GM23338 (cell line): ENCODE results near the gene SMU1. TPM values are rescaled to one million over a fixed set of nuclear protein-coding genes. Genes with fewer than 3 reads are reported as not detected.

ENCODE experiments used
- ATAC-seq: fragments of 200-7000 bp; cut with Tn5 transposase; 3 replicates; pipeline ENCODE4 v1.9.1; 2020
- DNase-seq: peaks from one replicate; pipeline ENCODE4 v3.0.0-alpha.2; 2015; ENCODE audit warnings: low spot score
- H2AFZ ChIP-seq: fragments of 200-600 bp; sonication (generic); 2 replicates; pipeline ENCODE4 v1.8.0; 2016; ENCODE audit warnings: antibody characterized with exemption, mild to moderate bottlenecking, moderate library complexity
- H3F3A ChIP-seq: fragments of 200-600 bp; sonication (generic); replicated peaks from 2 replicates; pipeline ENCODE4 v1.8.0; 2017; ENCODE audit warnings: antibody characterized with exemption, mixed run types, low read depth
- H3K27ac ChIP-seq: fragments of 200-600 bp; sonication (generic); 2 replicates; pipeline ENCODE4 v1.6.1; 2016; ENCODE audit warnings: low read depth
- H3K27me3 ChIP-seq: fragments of 200-600 bp; sonication (generic); 2 replicates; pipeline ENCODE4 v1.8.0; 2016; ENCODE audit warnings: mild to moderate bottlenecking, mixed run types, moderate library complexity; ENCODE audit not compliant: insufficient read depth
- H3K36me3 ChIP-seq: fragments of 200-600 bp; sonication (generic); 2 replicates; pipeline ENCODE4 v1.8.0; 2016; ENCODE audit warnings: mild to moderate bottlenecking; ENCODE audit not compliant: insufficient read depth
- H3K4me1 ChIP-seq: fragments of 200-600 bp; sonication (generic); 2 replicates; pipeline ENCODE4 v1.8.0; 2016; ENCODE audit warnings: mild to moderate bottlenecking, moderate library complexity; ENCODE audit not compliant: insufficient read depth
- H3K4me2 ChIP-seq: fragments of 200-600 bp; sonication (generic); 2 replicates; pipeline ENCODE4 v1.7.1; 2017; ENCODE audit warnings: mixed run types
- H3K4me3 ChIP-seq: fragments of 200-600 bp; sonication (generic); 2 replicates; pipeline ENCODE4 v1.6.1; 2016; ENCODE audit warnings: mixed run types
- H3K79me2 ChIP-seq: fragments of 200-600 bp; sonication (generic); replicated peaks from 2 replicates; pipeline ENCODE4 v1.8.0; 2017; ENCODE audit warnings: mild to moderate bottlenecking; ENCODE audit not compliant: insufficient read depth
- H3K9me2 ChIP-seq: fragments of 200-600 bp; sonication (generic); 2 replicates; pipeline ENCODE4 v1.8.0; 2017; ENCODE audit not compliant: insufficient read depth
- H4K20me1 ChIP-seq: fragments of 200-600 bp; sonication (generic); replicated peaks from 2 replicates; pipeline ENCODE4 v1.8.0; 2017; ENCODE audit warnings: mild to moderate bottlenecking; ENCODE audit not compliant: insufficient read depth
- H3K27ac Mint-ChIP-seq: 2 replicates; pipeline ENCODE4 v1.8.0; 2020; ENCODE audit warnings: inconsistent platforms, mild to moderate bottlenecking, moderate library complexity, mixed read lengths
- H3K27me3 Mint-ChIP-seq: 3 replicates; pipeline ENCODE4 v1.8.0; 2022; ENCODE audit warnings: low read depth, mild to moderate bottlenecking, moderate library complexity, mixed read lengths, inconsistent platforms; ENCODE audit not compliant: insufficient read depth, poor library complexity
- H3K36me3 Mint-ChIP-seq: 3 replicates; pipeline ENCODE4 v1.8.0; 2021; ENCODE audit warnings: low read depth, mild to moderate bottlenecking, inconsistent platforms, moderate library complexity, mixed read lengths
- H3K4me1 Mint-ChIP-seq: 3 replicates; pipeline ENCODE4 v1.8.0; 2020; ENCODE audit warnings: mild to moderate bottlenecking, inconsistent platforms, mixed read lengths
- H3K4me3 Mint-ChIP-seq: 3 replicates; pipeline ENCODE4 v1.8.0; 2021; ENCODE audit warnings: moderate library complexity, mild to moderate bottlenecking, inconsistent platforms, mixed read lengths
- H3K9me3 Mint-ChIP-seq: 3 replicates; pipeline ENCODE4 v1.8.0; 2020; ENCODE audit warnings: moderate library complexity, mild to moderate bottlenecking, inconsistent platforms, mixed read lengths
- CREB1 ChIP-seq: fragments of 250-450 bp; sonication (Bioruptor Pico); IDR thresholded peaks from 2 replicates; pipeline ENCODE4 v1.5.0; 2020; ENCODE audit warnings: low read depth, mild to moderate bottlenecking, moderate library complexity
- CTCF ChIP-seq, 2 experiments: fragments of 200-600 bp in 1 of 2; sonication (generic) in 1 of 2; conservative IDR thresholded peaks; 2 replicates each; pipeline versions ENCODE4 v1.5.1 to v1.6.1; 2016 to 2017; ENCODE audit warnings: antibody characterized with exemption in 2 of 2, low read depth in 2 of 2, mild to moderate bottlenecking in 2 of 2, moderate library complexity in 1 of 2
- ETS1 ChIP-seq: IDR thresholded peaks from 2 replicates; pipeline ENCODE4 v1.6.1; 2016; ENCODE audit warnings: antibody characterized with exemption
- EZH2 ChIP-seq: fragments of 200-600 bp; sonication (generic); IDR thresholded peaks from one replicate; pipeline ENCODE4 v1.8.0; 2017; ENCODE audit warnings: antibody characterized with exemption, mild to moderate bottlenecking, low read depth; ENCODE audit not compliant: unreplicated experiment
- EZH2phosphoT487 ChIP-seq: fragments of 200-600 bp; sonication (generic); IDR thresholded peaks from one replicate; pipeline ENCODE4 v1.8.1; 2018; ENCODE audit warnings: antibody characterized with exemption; ENCODE audit not compliant: unreplicated experiment
- JUNB ChIP-seq: IDR thresholded peaks from one replicate; pipeline ENCODE4 v1.6.1; 2016; ENCODE audit warnings: antibody characterized with exemption; ENCODE audit not compliant: unreplicated experiment
- NANOG ChIP-seq: IDR thresholded peaks from 2 replicates; pipeline ENCODE4 v1.6.1; 2016; ENCODE audit warnings: antibody characterized with exemption, borderline replicate concordance
- POLR2AphosphoS5 ChIP-seq: IDR thresholded peaks from 2 replicates; pipeline ENCODE4 v1.6.1; 2016; ENCODE audit warnings: antibody characterized with exemption, low read depth
- REST ChIP-seq: IDR thresholded peaks from one replicate; pipeline ENCODE4 v1.6.1; 2018; ENCODE audit warnings: antibody characterized with exemption; ENCODE audit not compliant: unreplicated experiment
- STAT1 ChIP-seq: IDR thresholded peaks from one replicate; pipeline ENCODE4 v1.6.1; 2016; ENCODE audit warnings: antibody characterized with exemption; ENCODE audit not compliant: unreplicated experiment
- ZNF114 ChIP-seq: fragments of 250-450 bp; sonication (Bioruptor Pico); IDR thresholded peaks from 2 replicates; pipeline ENCODE4 v1.5.0; 2020; ENCODE audit warnings: mild to moderate bottlenecking, moderate library complexity
- ZNF331 ChIP-seq: fragments of 250-450 bp; sonication (Bioruptor Pico); IDR thresholded peaks from 2 replicates; pipeline ENCODE4 v1.5.0; 2020; ENCODE audit warnings: low read depth, mild to moderate bottlenecking, moderate library complexity
- ZNF462 ChIP-seq: fragments of 250-450 bp; sonication (Bioruptor Pico); IDR thresholded peaks from 2 replicates; pipeline ENCODE4 v1.5.0; 2020; ENCODE audit warnings: mild to moderate bottlenecking, moderate library complexity
- polyA plus RNA-seq: library from polyadenylated mRNA; unstranded; fragments of >200 nt; fragmentation: Nextera tagmentation; extraction: Ambion mirVana; gene quantifications from 2 replicates; pipeline ENCODE4 v1.2.1, GENCODE V29; 2016
- total RNA-seq: library from RNA; depleted of rRNA; stranded (reverse); fragments of >200 nt; shearing (Covaris generic); gene quantifications from 2 replicates; pipeline ENCODE4 v1.2.3, GENCODE V29; 2014

SMU1 gene
- total and polyA plus RNA-seq, 2 experiments from 2014 or later: 14.3 to 23.8 TPM

GRCh38 chr9:33116860-33117259, 40.4 kb upstream of the SMU1 start (continued):
- TF ChIP-seq POLR2AphosphoS5: no peak
- TF ChIP-seq ZNF331: no peak
- TF ChIP-seq STAT1: no peak
- TF ChIP-seq ZNF114 (CRISPR knock-in tag): no peak

GRCh38 chr9:33114746-33115145, 38.3 kb upstream of the SMU1 start:
- no peaks in the 10 kb centered on the region for H3K27me3 ChIP-seq
- Mint-ChIP-seq H3K27ac (no peak overlapping the region), H3K4me3 (no peak overlapping the region), H3K36me3 (peaks cover 2% of the 10 kb centered on the region; the same call in 1 of the 3 replicates), H3K9me3 (no peaks in the 10 kb centered on the region), H3K4me1 (peaks cover 31% of the 10 kb centered on the region), H3K27me3 (peaks cover 4% of the 10 kb centered on the region)
- no peaks in the 10 kb centered on the region; the same call in 1 of the 2 replicates for H4K20me1 ChIP-seq
- no peaks in the 10 kb centered on the region; the same call in 1 of the 2 replicates for H3F3A ChIP-seq
- H3K79me2 ChIP-seq: no peaks in the 10 kb centered on the region
- DNase-seq (no peak), ATAC-seq (no peak)
- no peak overlapping the region for H2AFZ ChIP-seq
- no peak overlapping the region for H3K4me3 ChIP-seq
- H3K9me2 ChIP-seq: no peaks in the 10 kb centered on the region
- no peak overlapping the region for H3K4me2 ChIP-seq
- H3K36me3 ChIP-seq: no peaks in the 10 kb centered on the region
- no peak for TF ChIP-seq CTCF (conservative IDR thresholded peaks at IDR 0.05; ENCODE audit: low read depth in 2 of 2)
- no peak for TF ChIP-seq EZH2
- TF ChIP-seq NANOG: no peak
- no peak for TF ChIP-seq EZH2phosphoT487
- TF ChIP-seq POLR2AphosphoS5: no peak
- TF ChIP-seq REST: no peak
- TF ChIP-seq ZNF114 (CRISPR knock-in tag): no peak
- TF ChIP-seq ZNF331: no peak
- TF ChIP-seq ETS1: no peak
- no peak for TF ChIP-seq JUNB
- TF ChIP-seq ZNF462 (CRISPR knock-in tag): no peak
- no peak for TF ChIP-seq CREB1 (CRISPR knock-in tag)
- no peak for TF ChIP-seq STAT1
- H3K4me1 ChIP-seq: peaks cover 15% of the 10 kb centered on the region; the same call in 1 of the 2 replicates
- H3K27ac ChIP-seq: no peak overlapping the region
